Epithelial cell of esophagus (primary cell): ENCODE data around the gene AURKAIP1.

Experiments
- DNase-seq: peaks from one replicate; pipeline ENCODE4 v3.0.0; 2010; ENCODE audit warnings: low read depth
- H3K4me3 ChIP-seq: 2 replicates; pipeline ENCODE4 v1.5.1; 2011; ENCODE audit warnings: mild to moderate bottlenecking, low read length, control low read depth
- TF ChIP-seq, protein P1 (sequence below): IDR thresholded peaks from 2 replicates; pipeline ENCODE4 v1.5.1; 2011; ENCODE audit warnings: low read depth, mild to moderate bottlenecking, low read length, control low read depth, inconsistent platforms; ENCODE audit not compliant: insufficient read depth; ENCODE audit errors: missing control alignments

Gene AURKAIP1

DNA sequence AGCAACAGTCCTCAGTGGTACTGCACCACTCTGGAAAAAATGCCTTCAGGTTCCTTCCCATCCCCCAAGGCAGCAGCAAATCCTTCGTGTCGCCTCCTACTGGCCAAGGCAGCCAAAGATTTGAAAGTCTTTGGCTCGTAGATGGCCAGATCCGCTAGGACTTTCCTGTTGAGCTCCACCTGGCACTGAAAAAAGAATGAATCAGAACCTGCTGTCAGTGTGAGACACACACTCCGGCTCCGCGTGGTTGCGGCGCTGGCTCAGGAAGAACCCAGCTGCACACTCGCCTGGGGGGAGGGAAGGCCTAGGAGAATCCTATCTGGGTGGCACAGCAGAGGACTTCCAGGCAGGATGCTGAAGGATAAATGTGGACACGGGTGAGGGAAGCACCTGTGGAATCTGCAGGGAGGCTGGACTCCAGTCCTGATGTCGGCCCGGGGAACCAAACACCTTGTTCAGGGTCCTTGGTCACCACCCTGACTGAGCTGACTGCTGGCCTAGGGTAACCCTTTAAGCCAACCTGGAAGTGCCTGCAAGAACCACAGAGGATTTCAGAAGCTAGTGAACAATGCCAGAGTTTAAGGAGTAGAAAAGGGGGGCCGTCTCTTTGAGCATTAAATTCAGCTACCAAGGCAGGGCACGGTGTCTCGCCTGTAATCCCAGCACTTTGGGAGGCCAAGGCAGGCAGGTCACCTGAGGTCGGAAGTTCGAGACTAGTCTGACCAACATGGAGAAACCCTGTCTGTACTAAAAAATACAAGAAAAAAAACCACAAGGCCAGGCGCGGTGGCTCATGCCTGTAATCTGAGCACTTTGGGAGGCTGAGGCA is 27.3 kb upstream of the AURKAIP1 start:
- DNase-seq: peak; percentile 95
- no peak overlapping the region for H3K4me3 ChIP-seq
- TF ChIP-seq, protein P1, sequence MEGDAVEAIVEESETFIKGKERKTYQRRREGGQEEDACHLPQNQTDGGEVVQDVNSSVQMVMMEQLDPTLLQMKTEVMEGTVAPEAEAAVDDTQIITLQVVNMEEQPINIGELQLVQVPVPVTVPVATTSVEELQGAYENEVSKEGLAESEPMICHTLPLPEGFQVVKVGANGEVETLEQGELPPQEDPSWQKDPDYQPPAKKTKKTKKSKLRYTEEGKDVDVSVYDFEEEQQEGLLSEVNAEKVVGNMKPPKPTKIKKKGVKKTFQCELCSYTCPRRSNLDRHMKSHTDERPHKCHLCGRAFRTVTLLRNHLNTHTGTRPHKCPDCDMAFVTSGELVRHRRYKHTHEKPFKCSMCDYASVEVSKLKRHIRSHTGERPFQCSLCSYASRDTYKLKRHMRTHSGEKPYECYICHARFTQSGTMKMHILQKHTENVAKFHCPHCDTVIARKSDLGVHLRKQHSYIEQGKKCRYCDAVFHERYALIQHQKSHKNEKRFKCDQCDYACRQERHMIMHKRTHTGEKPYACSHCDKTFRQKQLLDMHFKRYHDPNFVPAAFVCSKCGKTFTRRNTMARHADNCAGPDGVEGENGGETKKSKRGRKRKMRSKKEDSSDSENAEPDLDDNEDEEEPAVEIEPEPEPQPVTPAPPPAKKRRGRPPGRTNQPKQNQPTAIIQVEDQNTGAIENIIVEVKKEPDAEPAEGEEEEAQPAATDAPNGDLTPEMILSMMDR: peak; percentile 76

DNA sequence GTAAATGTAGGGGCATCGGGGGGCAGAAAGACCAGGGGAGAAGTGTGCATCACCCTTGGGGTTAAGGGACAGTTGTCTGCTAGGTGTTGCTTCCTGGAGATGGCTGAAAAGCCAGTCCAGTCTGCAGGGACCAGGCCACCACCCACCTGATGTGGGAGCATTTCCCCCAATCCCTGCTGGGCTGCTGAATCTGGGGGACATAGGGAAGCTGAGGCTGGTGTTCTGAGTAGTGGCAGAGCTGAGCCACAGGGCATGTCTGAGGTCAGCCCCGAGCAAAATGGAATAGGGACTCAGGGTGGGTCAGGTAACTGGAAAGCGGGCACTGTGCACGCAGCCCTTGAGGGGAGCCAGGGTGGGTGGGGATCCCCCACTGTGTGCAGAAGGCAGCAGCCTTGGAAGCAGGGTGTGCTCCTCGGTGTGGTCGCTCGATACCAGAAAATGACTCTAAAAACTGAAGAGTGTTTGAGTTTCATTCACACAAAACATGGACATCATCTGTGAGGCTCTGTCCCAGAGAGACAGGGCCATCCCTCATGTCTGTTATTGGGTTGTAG is 26.5 kb upstream of the AURKAIP1 start:
- no peak for DNase-seq
- TF ChIP-seq, protein P1: no peak
- H3K4me3 ChIP-seq: no peak overlapping the region

DNA sequence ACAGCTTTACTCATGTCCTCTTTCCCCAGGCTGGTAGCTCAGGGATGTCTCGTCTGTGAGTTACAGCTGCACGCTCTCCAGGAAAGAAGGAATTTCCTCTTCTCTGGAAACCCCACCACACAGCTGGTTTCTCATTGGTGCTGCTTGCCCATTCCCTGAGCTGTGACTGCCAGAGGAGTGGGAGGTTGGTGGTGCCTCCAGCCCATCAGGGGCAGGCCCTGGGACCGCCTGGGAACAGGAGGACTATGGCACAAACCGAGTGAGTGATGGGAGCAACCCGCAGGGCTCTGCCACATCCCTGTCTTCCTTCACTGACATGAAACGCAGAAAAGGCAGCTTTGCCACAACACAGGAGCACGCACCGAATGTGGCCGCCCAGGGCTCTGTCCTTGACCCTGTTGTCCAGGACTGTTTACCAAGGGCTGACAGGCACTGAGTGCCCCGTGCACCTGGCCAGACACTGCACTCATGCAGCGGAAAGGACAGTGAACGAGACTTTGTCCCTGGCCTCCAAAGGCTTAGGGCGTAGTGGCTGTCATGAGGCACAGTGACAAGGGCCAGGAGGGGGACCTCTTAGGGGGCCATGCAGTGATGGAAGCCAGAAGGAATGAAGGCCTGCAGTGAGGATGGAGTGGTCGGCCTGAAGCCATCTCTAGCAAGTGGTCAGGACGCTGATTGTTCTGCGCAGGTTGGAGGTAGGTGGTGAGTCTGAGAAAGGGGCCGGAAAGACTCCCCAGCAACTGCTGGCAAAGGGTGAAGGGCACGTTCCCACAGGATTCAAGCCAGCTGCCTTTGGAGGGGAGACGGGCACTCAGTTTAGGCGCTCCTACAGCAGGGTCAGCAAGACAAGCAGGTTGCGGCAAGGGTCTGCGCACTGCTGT is 25.8 kb upstream of the AURKAIP1 start:
- DNase-seq: no peak
- TF ChIP-seq, protein P1: no peak
- H3K4me3 ChIP-seq: peak overlapping the region; percentile 97

DNA sequence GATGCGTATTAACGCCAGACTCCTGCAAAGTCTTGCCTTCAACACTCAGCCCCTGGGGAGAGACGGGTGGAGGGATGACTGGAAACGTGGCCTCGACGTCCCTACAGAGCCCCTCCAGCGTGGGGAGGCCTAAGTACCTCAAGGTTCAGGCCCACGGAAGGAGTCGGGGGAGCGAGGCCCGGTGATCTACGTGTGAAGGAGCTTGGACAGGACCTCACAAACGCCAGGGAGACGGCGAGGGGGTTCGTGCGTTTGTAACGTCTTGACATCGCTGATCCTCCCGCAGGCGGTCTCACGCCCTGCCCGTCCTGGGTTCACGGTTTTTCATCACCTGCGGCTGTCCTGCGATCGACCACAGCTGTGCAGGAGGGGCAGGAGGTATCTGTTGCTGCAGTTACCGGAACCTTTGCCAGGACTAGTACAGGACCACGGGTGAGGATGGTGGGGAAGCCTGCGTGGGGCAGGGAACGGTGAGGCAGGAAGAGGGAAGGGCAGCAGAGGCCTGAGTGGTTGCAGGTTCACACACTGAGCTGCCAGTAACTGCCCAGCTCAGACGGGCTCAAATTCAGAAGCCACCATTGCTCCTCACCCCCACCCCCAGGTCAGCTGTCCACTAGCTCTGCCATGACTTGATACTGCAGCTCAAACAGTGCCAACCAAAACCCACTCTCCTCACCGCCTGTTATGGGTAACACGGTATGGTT is 25.0 kb upstream of the AURKAIP1 start:
- TF ChIP-seq, protein P1: no peak
- no peak for DNase-seq
- H3K4me3 ChIP-seq: peak overlapping the region; percentile 97

DNA sequence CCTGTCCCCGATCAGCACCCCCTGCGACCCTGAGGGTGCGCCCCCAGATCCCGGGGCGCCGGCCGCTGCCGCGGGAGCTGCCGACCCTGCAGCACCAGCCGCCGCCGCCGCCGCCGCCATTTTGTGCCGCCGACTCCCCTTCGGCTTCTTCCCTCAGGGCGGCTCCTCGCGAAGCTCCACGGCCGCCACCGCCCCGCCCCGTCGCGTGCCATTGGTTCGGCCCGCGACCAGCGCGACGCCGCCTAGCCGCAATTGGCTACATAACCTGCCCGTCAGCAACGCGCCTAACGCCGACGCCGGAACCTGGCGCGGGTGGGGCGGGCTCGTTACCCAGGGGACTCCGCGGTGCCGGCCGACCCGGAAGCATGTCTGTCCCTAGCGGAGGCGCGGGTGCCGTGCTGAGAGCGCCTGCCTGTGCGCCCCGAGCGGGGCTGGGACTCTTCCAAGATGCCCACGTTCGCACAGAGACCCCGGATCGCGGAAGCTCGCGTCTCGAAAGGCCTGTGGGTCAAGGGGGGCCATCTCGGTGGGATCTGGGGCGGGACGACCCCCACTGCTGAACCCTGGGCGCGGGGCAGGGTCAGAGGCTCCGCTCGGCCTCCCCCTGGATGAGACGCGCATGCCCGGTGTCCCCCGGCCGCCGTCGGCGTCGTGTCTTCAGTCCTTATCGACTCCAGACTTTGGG is 24.3 kb upstream of the AURKAIP1 start, which contains the start of gene CCNL2:
CCNL2 (minus strand) TSS at position 149 of the 685 bp plus-strand sequence; CDS start at position 120, 29 bp downstream.
- TF ChIP-seq, protein P1: peak; percentile 51
- peak within 1 kb of the TSS; percentile 97 for H3K4me3 ChIP-seq
- DNase-seq: peak; percentile 99
